Measurements from ENCODE around the gene TBC1D10A. TPM values are rescaled to one million over a fixed set of nuclear protein-coding genes. Genes with fewer than 3 reads are reported as not detected.

TBC1D10A gene
- total RNA-seq, 2 donors from 2014 or later = 46.1 to 51.2 TPM

- peak; percentile 62 for DNase-seq (ENCODE audit: low spot score)
- Histone ChIP-seq H3K27ac (peak overlapping the region; percentile 91), H3K36me3 (peaks cover 0 to 5% of the 10 kb centered on the region in 2 donors), H3K4me3 (no peak overlapping the region), H3K4me1 (replicated peaks) (peaks cover 80% of the 10 kb centered on the region), H3K27me3 (replicated peaks; ENCODE audit: insufficient read depth) (no peaks in the 10 kb centered on the region), H3K9me3 (no peaks in the 10 kb centered on the region)
- no peak for TF ChIP-seq CTCF (IDR thresholded peaks at IDR 0.05)
- TF ChIP-seq POLR2AphosphoS5 (IDR thresholded peaks at IDR 0.05) = peak; percentile 80
- TF ChIP-seq POLR2A (IDR thresholded peaks at IDR 0.05) = no peak
- intact Hi-C loops (cut with DNase I) = no loop called here
- 41% methylated on average over 7 of the region's 7 CpGs for WGBS
Observed at GRCh38 chr22:30304495-30305244, 22.1 kb downstream of the TBC1D10A start.

GRCh38 chr22:30302810-30303138 lies 24.0 kb downstream of the TBC1D10A start:
- Histone ChIP-seq H3K27me3 (replicated peaks; ENCODE audit: insufficient read depth) (no peaks in the 10 kb centered on the region), H3K4me1 (replicated peaks) (peaks cover 77% of the 10 kb centered on the region), H3K36me3 (peaks cover 0 to 5% of the 10 kb centered on the region in 2 donors), H3K4me3 (no peak overlapping the region), H3K27ac (peak overlapping the region; percentile 91), H3K9me3 (no peaks in the 10 kb centered on the region)
- 55% methylated on average over 5 of the region's 5 CpGs for WGBS
- DNase-seq (ENCODE audit: low spot score) = no peak
- TF ChIP-seq POLR2A (IDR thresholded peaks at IDR 0.05) (no peak), POLR2AphosphoS5 (IDR thresholded peaks at IDR 0.05) (no peak), CTCF (IDR thresholded peaks at IDR 0.05) (no peak)
- intact Hi-C loops (cut with DNase I) = no loop called here

- Histone ChIP-seq H3K9me3 (no peaks in the 10 kb centered on the region), H3K36me3 (peaks cover 0 to 5% of the 10 kb centered on the region in 2 donors), H3K27ac (peak overlapping the region; percentile 91), H3K4me1 (replicated peaks) (peaks cover 77% of the 10 kb centered on the region), H3K27me3 (replicated peaks; ENCODE audit: insufficient read depth) (no peaks in the 10 kb centered on the region), H3K4me3 (no peak overlapping the region)
- intact Hi-C loops (cut with DNase I) = no loop called here
- WGBS = 26% methylated on average over 9 of the region's 9 CpGs
- DNase-seq (ENCODE audit: low spot score) = no peak
- no peak for TF ChIP-seq POLR2A (IDR thresholded peaks at IDR 0.05)
- TF ChIP-seq POLR2AphosphoS5 (IDR thresholded peaks at IDR 0.05) = peak; percentile 25
- TF ChIP-seq CTCF (IDR thresholded peaks at IDR 0.05) = no peak
Observed at GRCh38 chr22:30301995-30302809, 24.5 kb downstream of the TBC1D10A start.

GRCh38 chr22:30299322-30299721 lies 27.4 kb downstream of the TBC1D10A start:
- no peak overlapping the region for H3K4me3 ChIP-seq
- peaks cover 52% of the 10 kb centered on the region for H3K4me1 ChIP-seq (replicated peaks)
- H3K27ac ChIP-seq = peak overlapping the region; percentile 91
- no peaks in the 10 kb centered on the region for H3K27me3 ChIP-seq (replicated peaks; ENCODE audit: insufficient read depth)
- intact Hi-C loops (cut with DNase I) = no loop called here
- no peak for DNase-seq (ENCODE audit: low spot score)
- H3K36me3 ChIP-seq = peaks cover 0 to 12% of the 10 kb centered on the region in 2 donors
- WGBS = 73% methylated on average over 13 of the region's 13 CpGs
- no peaks in the 10 kb centered on the region for H3K9me3 ChIP-seq
- no peak for TF ChIP-seq CTCF (IDR thresholded peaks at IDR 0.05)
- TF ChIP-seq POLR2A (IDR thresholded peaks at IDR 0.05) = no peak
- no peak for TF ChIP-seq POLR2AphosphoS5 (IDR thresholded peaks at IDR 0.05)

All from prostate gland (tissue), 2 donors.